ENCODE data around the gene RAB40B.

RAB40B gene

DNA sequence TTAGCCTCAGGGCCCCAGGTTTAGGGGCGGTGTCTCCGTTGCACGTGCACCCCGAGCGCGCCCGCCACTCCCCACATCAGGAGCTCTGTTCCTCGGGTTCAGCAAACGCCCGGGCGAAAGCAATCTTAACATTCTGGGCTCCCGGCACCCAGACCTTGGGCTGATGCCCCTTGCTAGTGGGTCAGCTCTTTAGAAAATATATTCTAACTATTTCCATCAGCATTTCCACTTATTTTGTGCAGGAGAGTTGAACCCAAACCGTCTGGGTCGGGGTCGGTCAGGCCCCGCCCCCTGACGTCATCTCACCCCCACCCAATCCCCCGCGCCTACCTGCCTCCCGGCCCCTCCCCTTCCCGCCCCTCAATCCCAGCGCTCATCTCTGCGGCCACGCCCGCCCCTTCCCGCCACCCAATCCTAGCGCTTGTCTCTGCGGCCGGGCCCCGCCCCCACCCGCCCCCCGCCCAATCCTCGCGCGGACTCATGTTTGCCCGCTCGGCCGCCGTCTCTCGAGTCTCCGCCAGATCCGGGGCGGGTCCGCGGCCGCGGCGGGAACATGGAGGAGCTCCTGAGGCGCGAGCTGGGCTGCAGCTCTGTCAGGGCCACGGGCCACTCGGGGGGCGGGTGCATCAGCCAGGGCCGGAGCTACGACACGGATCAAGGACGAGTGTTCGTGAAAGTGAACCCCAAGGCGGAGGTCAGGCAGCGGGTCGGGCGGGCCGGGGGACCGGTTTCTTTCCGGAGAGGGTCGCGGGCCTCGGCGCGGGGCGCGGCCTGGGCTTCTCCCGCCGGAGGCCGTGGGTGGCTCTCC, 17.9 kb upstream of the RAB40B start, which contains the start of gene FN3KRP:
Gene FN3KRP (plus strand): TSS at position 504 of the 808 bp plus-strand sequence. CDS start 50 bp downstream, at position 554.
- DNase-seq (ENCODE audit: low spot score) (peak; percentile 100), FAIRE-seq (peak; percentile 89)

DNA sequence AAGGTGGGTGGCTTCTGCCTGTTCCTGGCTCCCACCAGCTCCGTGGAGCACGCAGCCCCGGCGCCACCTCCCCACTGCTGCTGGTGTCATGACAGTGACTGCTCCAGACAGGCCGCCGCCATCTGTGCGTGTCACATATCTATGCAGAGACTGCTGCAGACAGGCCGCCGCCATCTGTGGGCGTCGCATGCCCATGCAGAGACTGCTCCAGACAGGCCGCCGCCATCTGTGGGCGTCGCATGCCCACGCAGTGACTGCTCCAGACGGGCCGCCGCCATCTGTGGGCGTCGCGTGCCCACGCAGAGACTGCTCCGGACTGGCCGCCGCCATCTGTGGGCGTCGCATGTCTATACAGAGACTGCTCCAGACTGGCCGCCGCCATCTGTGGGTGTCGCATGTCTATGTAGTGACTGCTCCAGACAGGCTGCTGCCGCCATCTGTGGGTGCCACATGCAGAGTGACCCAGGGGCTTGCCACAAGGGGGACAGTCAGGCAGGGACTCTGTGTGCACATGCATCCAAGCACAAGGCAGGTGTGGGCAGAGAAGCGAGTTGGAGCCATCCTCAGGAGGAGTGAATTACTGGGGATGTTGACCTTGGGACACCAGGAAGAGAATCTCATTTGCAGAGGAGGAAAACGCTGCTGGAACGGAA, 14.7 kb upstream of the RAB40B start:
- DNase-seq (ENCODE audit: low spot score) (no peak), FAIRE-seq (peak; percentile 37)

- FAIRE-seq (no peak), DNase-seq (ENCODE audit: low spot score) (no peak)
Observed at GRCh38 chr17:82710499-82711232, 12.2 kb upstream of the RAB40B start.

- FAIRE-seq, result no peak
- DNase-seq (ENCODE audit: low spot score), result no peak
Observed at GRCh38 chr17:82709676-82710498, 11.4 kb upstream of the RAB40B start.

GRCh38 chr17:82709024-82709675, 10.7 kb upstream of the RAB40B start:
- DNase-seq (ENCODE audit: low spot score) (no peak), FAIRE-seq (peak; percentile 58)

DNA sequence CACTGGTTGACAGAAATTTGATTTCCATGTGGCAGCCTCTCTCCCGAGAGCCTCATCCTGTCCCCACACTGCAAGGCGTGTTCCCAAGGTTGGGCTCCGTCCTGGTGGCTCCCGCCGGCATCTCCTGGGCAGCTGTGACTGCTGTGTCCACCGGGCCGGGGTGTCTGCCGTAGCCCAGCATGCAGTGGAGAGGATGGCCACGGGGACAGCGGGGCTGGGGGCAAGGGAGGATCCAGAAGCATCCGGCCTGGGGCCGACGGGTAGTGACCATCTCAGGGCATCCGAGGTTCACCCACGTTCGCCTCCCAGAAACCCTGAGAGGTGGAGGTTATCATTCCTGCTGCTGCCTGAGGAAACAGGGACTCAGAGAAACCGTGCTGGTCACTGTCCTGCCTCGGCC, 7.3 kb upstream of the RAB40B start:
- no peak for DNase-seq (ENCODE audit: low spot score)
- no peak for FAIRE-seq

GRCh38 chr17:82704886-82705285, 6.4 kb upstream of the RAB40B start:
- FAIRE-seq (peak; percentile 27), DNase-seq (ENCODE audit: low spot score) (no peak)

DNA sequence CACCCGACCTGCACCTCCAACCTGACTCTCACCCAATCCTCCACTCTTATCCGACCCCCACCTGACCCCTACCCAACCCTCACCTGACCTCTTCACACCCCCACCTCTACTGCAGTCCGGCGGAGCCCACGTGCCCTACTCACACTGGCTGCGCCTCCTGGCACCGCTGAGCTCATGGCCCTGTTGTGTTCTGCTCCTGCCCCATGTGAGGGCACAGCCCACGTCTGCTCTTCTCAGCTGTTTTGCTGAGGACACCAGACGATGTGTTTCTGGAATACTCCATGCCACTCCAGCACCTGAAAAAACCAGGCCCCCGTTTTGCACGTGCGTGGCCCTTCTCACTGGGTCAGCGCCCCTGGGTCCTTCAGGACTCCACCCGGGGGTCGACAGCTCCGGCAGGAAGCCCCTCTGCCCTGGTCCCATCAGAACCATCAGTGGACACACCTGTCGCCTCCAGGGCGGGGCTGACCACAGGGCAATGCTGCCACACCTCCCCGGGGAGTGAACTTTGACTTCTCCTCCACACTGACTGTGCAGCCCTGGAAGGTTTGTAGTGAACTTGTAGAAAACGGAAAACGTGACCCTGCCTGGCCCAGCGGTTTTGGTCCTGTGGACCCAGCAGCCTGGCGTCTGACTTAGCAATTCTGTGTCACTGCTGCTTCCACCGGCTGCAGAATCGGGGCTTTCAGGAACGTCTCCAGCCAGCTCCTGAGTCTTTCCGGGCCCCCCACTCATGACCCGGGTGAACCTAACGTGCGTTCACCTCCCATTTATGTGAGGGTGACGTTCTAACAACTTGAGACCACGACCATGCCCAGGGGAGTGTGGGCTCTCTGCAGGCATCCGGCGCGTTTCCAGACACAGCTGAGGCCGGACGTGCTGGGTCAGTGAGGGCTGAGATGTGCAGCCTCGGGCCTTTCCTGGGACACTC, 5.7 kb upstream of the RAB40B start:
- FAIRE-seq (no peak), DNase-seq (ENCODE audit: low spot score) (no peak)

- DNase-seq (ENCODE audit: low spot score), result no peak
- FAIRE-seq, result no peak
Observed at GRCh38 chr17:82703036-82703745, 4.7 kb upstream of the RAB40B start.

DNA sequence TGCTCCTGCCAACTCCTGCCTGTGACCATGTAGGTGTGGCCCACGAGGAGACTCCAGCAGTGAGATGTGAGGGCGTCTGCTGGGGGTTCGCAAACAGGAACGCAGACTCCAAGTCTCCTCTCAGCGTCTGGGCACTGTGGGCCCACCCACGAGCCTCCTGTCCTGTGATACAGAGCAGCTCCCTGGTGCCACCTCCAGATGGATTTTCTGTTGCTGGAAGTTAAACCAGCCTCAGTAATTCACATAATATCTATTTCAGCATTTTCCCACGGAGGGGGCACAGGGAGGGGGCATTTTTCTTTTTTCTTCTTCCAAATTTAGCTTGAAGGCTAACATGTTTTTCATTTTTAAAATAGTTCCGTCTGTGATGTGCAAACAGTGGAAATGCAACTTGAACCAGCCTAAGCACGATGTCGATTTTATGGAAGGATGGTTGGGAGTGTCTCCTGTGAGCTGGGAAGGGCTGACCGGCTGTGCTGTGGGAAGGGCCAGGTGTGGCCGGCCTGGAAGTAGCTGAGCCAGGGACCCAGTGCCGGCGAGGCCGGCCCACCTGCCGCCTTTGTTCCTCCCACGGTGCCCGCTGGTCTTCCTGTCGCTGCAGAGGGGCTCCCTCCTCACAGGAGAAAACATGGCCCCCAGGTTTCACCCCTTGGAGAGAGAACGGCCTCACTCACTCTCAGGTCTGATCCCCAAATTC, 3.9 kb upstream of the RAB40B start:
- DNase-seq (ENCODE audit: low spot score), result no peak

DNA sequence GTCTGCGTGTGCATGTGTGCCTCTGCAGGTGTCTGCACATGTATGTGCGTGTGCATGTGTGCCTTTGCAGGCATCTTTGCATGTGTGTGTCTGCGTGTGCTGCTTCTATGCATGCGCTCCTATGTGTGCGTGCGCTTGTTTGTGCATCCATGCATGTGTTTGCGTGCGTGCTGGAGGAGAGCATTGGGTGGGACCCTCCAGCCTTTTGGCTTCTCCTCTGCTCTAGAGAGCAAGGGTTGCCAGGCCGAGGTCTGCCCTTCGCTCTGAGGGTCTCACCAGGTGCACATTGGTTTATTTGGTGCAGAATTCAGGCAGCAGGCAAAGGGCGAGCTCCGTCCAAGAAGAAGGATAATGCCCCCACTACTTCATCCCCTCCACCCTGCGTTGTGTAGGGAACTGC, 1.1 kb upstream of the RAB40B start:
- no peak for DNase-seq (ENCODE audit: low spot score)
- no peak for FAIRE-seq

More for the DNA sequence above, 3.9 kb upstream of the RAB40B start:
- no peak for FAIRE-seq

DNA sequence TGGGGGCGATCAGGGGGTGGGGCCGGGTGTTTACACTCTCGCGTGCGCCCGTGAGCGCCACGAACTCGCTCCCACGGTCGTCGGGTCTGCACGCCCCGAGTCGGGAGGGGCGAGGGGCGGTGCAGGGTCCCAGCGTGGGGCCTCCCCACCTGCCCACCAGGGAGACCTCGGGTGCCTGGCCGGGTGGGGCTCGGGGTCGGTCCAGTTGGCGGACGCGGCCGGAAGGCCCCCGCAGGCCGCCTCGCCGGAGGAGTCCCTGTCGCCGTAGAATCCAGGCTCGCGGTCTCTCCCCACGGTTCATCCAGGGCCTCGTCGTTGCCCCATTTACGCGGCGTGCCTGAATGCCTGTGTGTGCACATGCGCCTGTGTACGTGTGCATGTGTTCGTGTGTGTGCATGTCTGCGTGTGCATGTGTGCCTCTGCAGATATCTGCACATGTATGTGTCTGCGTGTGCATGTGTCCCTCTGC, 510 bp upstream of the RAB40B start:
- no peak for FAIRE-seq

DNA sequence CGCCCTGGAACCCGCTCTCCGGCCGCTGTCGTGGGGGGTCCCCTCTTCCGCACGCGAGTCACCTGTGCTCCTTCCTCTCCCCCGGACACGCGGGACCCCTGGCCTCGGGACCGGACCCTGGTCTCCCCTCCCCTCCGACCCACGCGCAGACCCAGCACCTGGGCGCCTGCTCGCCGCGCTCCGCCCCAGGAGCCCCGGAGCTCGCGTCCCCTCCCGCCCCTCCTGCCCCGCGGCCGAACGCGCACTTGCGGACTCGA, 762 bp downstream of the RAB40B start:
- FAIRE-seq, result no peak

More for the DNA sequence above, 510 bp upstream of the RAB40B start:
- DNase-seq (ENCODE audit: low spot score), result no peak

DNA sequence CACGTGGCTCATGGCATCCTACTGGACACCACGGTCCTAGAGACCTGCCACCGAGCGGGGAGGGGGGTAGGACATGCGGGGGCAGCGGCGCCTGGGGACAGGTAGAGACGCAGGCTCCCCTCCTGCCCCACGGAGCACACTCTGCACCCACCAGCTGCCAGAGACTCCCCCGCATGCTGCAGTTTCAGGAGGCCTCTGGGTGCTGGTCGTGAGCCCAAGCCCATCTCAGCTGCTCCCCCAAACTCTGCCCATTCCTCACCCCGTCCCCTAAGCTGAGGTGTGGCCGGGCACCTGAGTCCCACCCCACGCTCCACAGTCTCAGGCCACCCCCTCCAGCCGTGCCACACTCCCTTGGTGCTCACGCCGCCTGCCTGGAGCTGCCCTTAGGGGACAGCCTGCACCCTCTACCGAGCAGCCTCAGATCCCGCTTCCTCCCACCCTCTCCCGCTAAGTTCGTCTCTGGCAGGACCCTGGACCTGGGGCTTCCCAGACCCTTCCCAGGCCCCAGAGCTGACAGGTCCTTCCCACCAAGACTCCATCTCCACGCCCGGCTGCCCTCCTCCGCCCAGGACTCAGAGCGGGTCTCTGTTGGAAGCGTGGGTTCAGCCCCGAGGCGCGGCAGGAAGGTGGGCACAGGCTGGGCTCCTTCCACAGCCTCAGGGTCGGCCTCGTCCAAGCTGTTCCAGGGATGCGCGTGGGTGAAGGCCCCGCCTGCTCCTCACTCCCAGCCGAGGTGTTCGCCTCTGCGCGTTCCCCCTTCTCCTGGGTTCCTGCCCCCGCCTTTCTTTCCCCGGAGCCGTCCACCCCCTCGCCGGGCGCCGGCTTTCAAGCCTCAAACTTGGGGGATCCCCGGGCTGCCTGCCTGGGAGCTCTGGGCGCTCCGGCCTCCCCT, 1.3 kb downstream of the RAB40B start:
- FAIRE-seq (no peak), DNase-seq (ENCODE audit: low spot score) (no peak)

More for the DNA sequence above, 762 bp downstream of the RAB40B start:
- no peak for DNase-seq (ENCODE audit: low spot score)

DNA sequence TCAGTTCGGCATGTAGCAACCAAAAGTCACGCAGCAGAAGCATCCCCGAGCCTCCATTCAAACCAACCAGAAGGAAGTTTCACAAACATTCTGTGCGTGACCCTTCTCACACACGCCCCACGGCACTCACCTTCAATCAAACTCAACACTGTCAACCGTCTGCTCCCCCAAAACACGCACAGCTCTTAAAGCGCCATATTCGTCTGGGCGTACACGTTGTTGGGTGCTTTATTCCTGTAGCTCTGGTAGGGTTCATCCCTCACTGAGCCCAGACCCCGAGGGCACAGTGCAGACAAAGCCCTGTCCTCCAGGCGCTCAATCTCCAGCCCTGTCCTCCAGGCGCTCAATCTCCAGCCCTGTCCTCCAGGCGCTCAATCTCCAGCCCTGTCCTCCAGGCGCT, 2.2 kb downstream of the RAB40B start:
- DNase-seq (ENCODE audit: low spot score), result no peak
- FAIRE-seq, result no peak

DNA sequence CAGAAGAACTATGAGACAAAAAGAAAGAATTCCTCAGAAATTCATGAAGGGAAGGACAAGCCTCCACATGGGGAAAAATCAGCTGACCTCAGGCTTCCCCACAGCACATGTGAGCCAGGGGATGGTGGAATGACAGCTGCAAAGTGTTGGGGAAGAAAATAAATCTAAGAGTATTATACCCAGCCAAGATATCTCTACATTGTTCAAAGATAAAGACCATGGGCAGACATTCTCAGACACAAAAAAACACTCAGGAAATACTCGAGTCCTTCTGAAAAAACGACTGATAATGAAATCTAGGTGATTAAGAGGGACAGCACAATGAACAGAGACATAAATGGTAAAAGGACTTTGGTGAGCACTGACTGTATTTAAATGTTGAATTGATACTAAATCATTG, 3.9 kb downstream of the RAB40B start:
- no peak for DNase-seq (ENCODE audit: low spot score)
- FAIRE-seq, result no peak

GRCh38 chr17:82693168-82693867, 5.2 kb downstream of the RAB40B start:
- FAIRE-seq (no peak), DNase-seq (ENCODE audit: low spot score) (no peak)

Measured in urothelium cell line (cell line).